ENCODE results near the gene ING1. TPM values are rescaled to one million over a fixed set of nuclear protein-coding genes. Genes with fewer than 3 reads are reported as not detected.

The ING1 gene
- polyA plus RNA-seq, 2 of the 4 experiments (the other 2 are of a cell fraction): 7.9 to 8.6 TPM

- no peak for TF ChIP-seq ESRRA (IDR thresholded peaks at IDR 0.05; ENCODE audit: borderline replicate concordance, low read length)
Measured at GRCh38 chr13:110680852-110681251, 32.6 kb upstream of the ING1 start (continued).

GRCh38 chr13:110681868-110682550 is 31.5 kb upstream of the ING1 start:
- POLR2A ChIA-PET: interaction anchor here (1.0 to 1.5 kb wide), 2 partner anchors 30 to 33 kb away, joined by 4 to 9 read pairs; no protein-coding TSS in a partner anchor

GRCh38 chr13:110682746-110683145 is 30.8 kb upstream of the ING1 start:
- ChIA-PET CTCF (interaction anchor here (0.6 to 1.9 kb wide), 9 partner anchors 9 to 136 kb away, joined by 3 to 10 read pairs (median 4); no protein-coding TSS in a partner anchor), POLR2A (interaction anchor here (1.3 kb wide), 1 partner anchor 33 kb away, joined by 9 read pairs; no protein-coding TSS in a partner anchor)
- FAIRE-seq: no peak

More at GRCh38 chr13:110681868-110682550, 31.5 kb upstream of the ING1 start:
- Histone ChIP-seq H3K27ac (no peak overlapping the region), H3K4me3 (no peak overlapping the region), H3K9me3 (no peaks in the 10 kb centered on the region), H3K4me1 (no peaks in the 10 kb centered on the region), H3K4me2 (no peak overlapping the region)
- DNase-seq (ENCODE audit: low read depth in 1 of 2, low spot score in 1 of 2): no peak
- FAIRE-seq: no peak
- ATAC-seq: no peak
- CTCF ChIA-PET: interaction anchor here (0.9 to 1.6 kb wide), 6 partner anchors 8 to 137 kb away, joined by 3 to 7 read pairs (median 4); no protein-coding TSS in a partner anchor
- TF ChIP-seq CTCF (IDR thresholded peaks at IDR 0.05): no peak
- no peak for TF ChIP-seq HOXA7 (CRISPR knock-in tag; IDR thresholded peaks at IDR 0.05)
- TF ChIP-seq MYC (IDR thresholded peaks at IDR 0.05; ENCODE audit: borderline replicate concordance, low read length): no peak
- no peak for TF ChIP-seq ZFP36 (IDR thresholded peaks at IDR 0.05; ENCODE audit: borderline replicate concordance, partially characterized antibody)
- TF ChIP-seq RNF2 (IDR thresholded peaks at IDR 0.05; ENCODE audit: borderline replicate concordance, low read depth): no peak
- no peak for TF ChIP-seq CHD4 (IDR thresholded peaks at IDR 0.05; ENCODE audit: borderline replicate concordance)
- TF ChIP-seq GATA3 (IDR thresholded peaks at IDR 0.05; ENCODE audit: borderline replicate concordance): no peak
- TF ChIP-seq HDAC2 (IDR thresholded peaks at IDR 0.05): no peak
- no peak for TF ChIP-seq TFCP2L1 (CRISPR knock-in tag; IDR thresholded peaks at IDR 0.05)
- 89% methylated on average over 15 of the region's 15 CpGs for WGBS (ENCODE audit: missing lambda C conversion rate)

More at GRCh38 chr13:110682746-110683145, 30.8 kb upstream of the ING1 start:
- ATAC-seq (no peak), DNase-seq (ENCODE audit: low read depth in 1 of 2, low spot score in 1 of 2) (no peak)
- Histone ChIP-seq H3K27ac (no peak overlapping the region), H3K4me3 (no peak overlapping the region), H3K9me3 (no peaks in the 10 kb centered on the region), H3K4me1 (no peaks in the 10 kb centered on the region), H3K4me2 (no peak overlapping the region)
- TF ChIP-seq HOXA7 (CRISPR knock-in tag; IDR thresholded peaks at IDR 0.05) (no peak), EP300 (IDR thresholded peaks at IDR 0.05) (no peak), JUN (IDR thresholded peaks at IDR 0.05) (no peak), HES2 (IDR thresholded peaks at IDR 0.05) (no peak), ZC3H11A (IDR thresholded peaks at IDR 0.05) (no peak), NPAS2 (CRISPR knock-in tag; IDR thresholded peaks at IDR 0.05; ENCODE audit: borderline replicate concordance) (no peak), SREBF2 (IDR thresholded peaks at IDR 0.05) (no peak), BCL3 (IDR thresholded peaks at IDR 0.05) (no peak), REST (IDR thresholded peaks at IDR 0.05) (no peak), PHF8 (IDR thresholded peaks at IDR 0.05; ENCODE audit: borderline replicate concordance, low read depth) (no peak), ESRRA (IDR thresholded peaks at IDR 0.05; ENCODE audit: borderline replicate concordance, low read length) (no peak), MAX (IDR thresholded peaks at IDR 0.05) (no peak), HDAC2 (IDR thresholded peaks at IDR 0.05) (no peak), PBX3 (IDR thresholded peaks at IDR 0.05) (no peak), POLR2A (IDR thresholded peaks at IDR 0.05; ENCODE audit: low read length) (no peak)
- WGBS (ENCODE audit: missing lambda C conversion rate): 94% methylated on average over 12 of the region's 12 CpGs
